Stimulated activated CD8-positive, alpha-beta memory T cell treated with anti-CD3 and anti-CD28 coated beads, Interleukin-7, amount 100 ng/mL, for 4 hours (primary cell): ENCODE results near the gene PLEKHH2.

Source experiments
- DNase-seq, 2 donors: peaks; one replicate each; pipeline ENCODE4 v3.0.0-alpha.2; 2020; ENCODE audit warnings: low read depth in 2 of 2

The PLEKHH2 gene

DNA sequence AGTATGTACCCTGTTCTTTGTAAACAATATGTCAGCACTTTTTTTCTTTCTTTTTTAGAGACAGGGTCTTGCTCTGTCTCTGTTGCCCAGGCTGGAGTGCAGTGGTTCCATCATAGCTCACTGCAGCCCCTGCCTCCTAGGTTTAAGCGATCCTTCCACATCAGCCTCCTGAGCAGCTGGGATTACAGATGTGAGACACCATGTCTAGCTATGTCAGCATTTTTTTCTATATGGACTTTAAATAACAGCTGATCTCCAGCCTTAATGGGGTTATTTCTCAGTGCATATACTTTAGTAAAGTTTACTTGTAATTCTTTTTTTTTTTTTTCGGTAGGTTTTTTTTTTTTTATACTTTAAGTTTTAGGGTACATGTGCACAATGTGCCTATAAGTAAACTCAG, 174.9 kb downstream of the PLEKHH2 start:
- no peak for DNase-seq

DNA sequence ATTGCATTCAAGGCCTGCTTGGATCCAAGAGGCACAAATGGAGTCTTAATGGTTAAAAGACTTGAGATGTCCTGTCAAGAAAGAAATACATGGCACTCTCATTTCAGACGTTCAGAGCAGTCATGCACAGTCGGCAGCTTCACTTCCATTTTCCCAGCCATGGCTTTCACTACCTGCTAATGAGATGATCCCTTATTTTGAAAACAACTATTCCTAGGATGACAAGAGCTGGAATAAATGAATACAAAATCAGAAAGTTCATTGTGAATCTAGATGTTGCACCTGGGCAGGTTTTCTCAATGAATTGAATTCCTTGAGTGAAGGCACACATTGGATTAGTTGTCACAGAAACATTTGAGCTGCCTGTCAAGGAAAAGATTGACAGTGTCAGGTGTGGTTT, 175.9 kb downstream of the PLEKHH2 start:
- DNase-seq = no peak

DNA sequence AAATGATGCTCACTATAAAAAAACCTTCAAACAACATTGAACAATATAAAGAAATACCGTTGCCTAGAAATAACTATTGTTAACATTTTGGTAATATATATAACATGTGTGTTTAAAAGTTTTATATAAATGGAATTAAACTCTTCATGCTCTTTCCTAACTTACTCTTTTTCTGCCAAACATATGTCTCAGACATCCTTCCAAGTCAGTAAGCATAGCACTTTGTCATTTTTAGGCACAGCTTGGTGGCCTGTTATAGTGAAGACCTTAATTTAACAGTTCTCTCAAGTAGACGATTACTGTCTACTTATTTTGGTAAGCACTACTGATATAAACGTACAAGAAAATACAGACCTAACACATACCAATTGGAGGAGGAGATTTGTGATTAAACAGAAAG, 177.7 kb downstream of the PLEKHH2 start:
- DNase-seq = no peak
